Measurements from ENCODE around the gene BCKDHA.

The BCKDHA gene

DNA sequence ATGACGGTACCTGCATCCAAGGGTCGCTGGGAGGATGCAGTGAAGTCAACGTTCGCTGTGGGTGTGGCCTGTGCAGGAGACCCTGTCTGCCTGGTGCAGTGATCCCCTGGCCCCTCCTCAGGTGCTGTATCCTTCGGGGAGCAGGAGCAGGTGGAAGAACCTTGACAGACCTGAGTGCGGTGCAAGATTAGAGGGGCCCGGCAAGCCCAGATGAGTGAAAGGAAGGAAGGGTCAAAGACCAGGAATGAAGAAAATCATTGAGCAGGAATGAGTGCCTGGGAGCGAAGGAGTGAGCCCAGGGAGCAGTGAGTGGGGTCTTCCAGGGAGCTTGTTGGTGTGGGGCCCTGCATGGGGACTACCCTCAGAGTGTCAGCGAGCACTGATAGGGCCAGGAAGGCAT is 16.8 kb downstream of the BCKDHA start:
- no peak for TF ChIP-seq TARDBP (IDR thresholded peaks at IDR 0.05)
- CTCF ChIA-PET = no interaction called here
- POLR2A ChIA-PET = interaction anchor here (1.0 to 1.2 kb wide), 2 partner anchors 13 to 25 kb away, joined by 3 read pairs; partner anchors contain the start of gene B3GNT8
- DNase-seq (ENCODE audit: extremely low spot score) = no peak

DNA sequence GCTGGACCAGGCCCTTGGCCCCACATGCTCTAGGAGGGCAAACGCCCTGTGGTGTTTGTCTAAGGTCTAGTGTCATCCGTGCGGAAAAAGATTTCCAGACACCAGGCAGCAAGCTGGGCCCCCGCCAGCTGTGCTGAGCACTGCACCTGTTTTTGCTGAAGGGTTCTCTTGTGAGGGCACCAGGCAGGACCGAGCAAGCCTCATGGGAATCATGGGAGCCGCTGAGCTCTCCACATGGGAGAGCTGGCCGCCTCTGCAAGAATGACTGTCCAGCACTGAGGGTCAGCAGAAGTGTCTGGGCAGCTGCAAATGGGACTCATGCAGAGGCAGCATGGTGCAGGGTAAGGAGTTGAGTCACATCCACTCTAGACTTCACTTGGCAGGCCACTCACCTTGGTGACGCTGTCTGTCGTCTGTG is 17.5 kb downstream of the BCKDHA start:
- CTCF ChIA-PET = no interaction called here
- POLR2A ChIA-PET = interaction anchor here (1.0 to 1.2 kb wide), 2 partner anchors 12 to 24 kb away, joined by 3 read pairs; partner anchors contain the start of gene B3GNT8
- no peak for DNase-seq (ENCODE audit: extremely low spot score)
- no peak for TF ChIP-seq HDGF (IDR thresholded peaks at IDR 0.05; ENCODE audit: borderline replicate concordance)
- no peak for TF ChIP-seq BHLHE40 (IDR thresholded peaks at IDR 0.05; ENCODE audit: borderline replicate concordance)
- TF ChIP-seq SUZ12 (IDR thresholded peaks at IDR 0.05) = no peak
- TF ChIP-seq SP1 (IDR thresholded peaks at IDR 0.05) = no peak
- no peak for TF ChIP-seq ELF4 (IDR thresholded peaks at IDR 0.05)
- no peak for TF ChIP-seq L3MBTL2 (conservative IDR thresholded peaks at IDR 0.05)
- no peak for TF ChIP-seq CTBP1 (IDR thresholded peaks at IDR 0.05; ENCODE audit: borderline replicate concordance)
- TF ChIP-seq TARDBP (IDR thresholded peaks at IDR 0.05) = no peak
- TF ChIP-seq FOXA1 (IDR thresholded peaks at IDR 0.05) = no peak
- no peak for TF ChIP-seq LEF1 (IDR thresholded peaks at IDR 0.05; ENCODE audit: borderline replicate concordance)
- TF ChIP-seq, protein P1, sequence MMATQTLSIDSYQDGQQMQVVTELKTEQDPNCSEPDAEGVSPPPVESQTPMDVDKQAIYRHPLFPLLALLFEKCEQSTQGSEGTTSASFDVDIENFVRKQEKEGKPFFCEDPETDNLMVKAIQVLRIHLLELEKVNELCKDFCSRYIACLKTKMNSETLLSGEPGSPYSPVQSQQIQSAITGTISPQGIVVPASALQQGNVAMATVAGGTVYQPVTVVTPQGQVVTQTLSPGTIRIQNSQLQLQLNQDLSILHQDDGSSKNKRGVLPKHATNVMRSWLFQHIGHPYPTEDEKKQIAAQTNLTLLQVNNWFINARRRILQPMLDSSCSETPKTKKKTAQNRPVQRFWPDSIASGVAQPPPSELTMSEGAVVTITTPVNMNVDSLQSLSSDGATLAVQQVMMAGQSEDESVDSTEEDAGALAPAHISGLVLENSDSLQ (IDR thresholded peaks at IDR 0.05) = no peak
- no peak for TF ChIP-seq FOXM1 (IDR thresholded peaks at IDR 0.05; ENCODE audit: borderline replicate concordance)
- no peak for TF ChIP-seq FOXK2 (IDR thresholded peaks at IDR 0.05)
- TF ChIP-seq ARNT (IDR thresholded peaks at IDR 0.05) = no peak

DNA sequence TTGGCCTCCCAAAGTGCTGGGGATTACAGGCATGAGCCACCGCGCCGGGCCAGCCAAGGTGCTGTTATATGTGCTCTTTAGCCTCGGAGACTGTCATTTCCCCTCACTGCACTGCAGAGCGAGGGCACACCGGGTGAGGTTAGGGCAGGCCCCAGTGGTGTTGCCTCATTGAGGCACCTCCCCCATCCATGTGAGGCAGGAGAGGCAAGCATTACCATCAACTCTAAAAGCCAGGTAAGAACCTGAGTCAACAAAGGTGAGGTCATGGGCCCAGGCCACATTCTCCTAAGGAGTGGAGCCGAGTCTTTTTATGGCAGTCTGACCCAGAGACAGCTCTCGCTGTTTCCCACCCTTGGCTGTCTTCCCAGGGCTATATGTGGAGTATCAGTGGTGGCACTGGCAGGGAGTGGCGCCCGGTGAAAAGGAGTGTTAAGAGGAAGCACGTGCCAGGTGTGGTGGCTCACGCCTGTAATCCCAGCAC is 18.6 kb downstream of the BCKDHA start:
- ChIA-PET POLR2A (no interaction called here), CTCF (no interaction called here)
- no peak for TF ChIP-seq HDGF (IDR thresholded peaks at IDR 0.05; ENCODE audit: borderline replicate concordance)
- no peak for TF ChIP-seq L3MBTL2 (conservative IDR thresholded peaks at IDR 0.05)
- no peak for TF ChIP-seq BHLHE40 (IDR thresholded peaks at IDR 0.05; ENCODE audit: borderline replicate concordance)
- TF ChIP-seq, protein P1 (IDR thresholded peaks at IDR 0.05) = no peak
- no peak for TF ChIP-seq NFRKB (IDR thresholded peaks at IDR 0.05)
- TF ChIP-seq ELF4 (IDR thresholded peaks at IDR 0.05) = no peak
- TF ChIP-seq ARNT (IDR thresholded peaks at IDR 0.05) = no peak
- no peak for TF ChIP-seq FOXA1 (IDR thresholded peaks at IDR 0.05)
- no peak for TF ChIP-seq SP1 (IDR thresholded peaks at IDR 0.05)
- TF ChIP-seq FOXM1 (IDR thresholded peaks at IDR 0.05; ENCODE audit: borderline replicate concordance) = no peak
- no peak for TF ChIP-seq ZNF384 (IDR thresholded peaks at IDR 0.05)
- TF ChIP-seq TARDBP (IDR thresholded peaks at IDR 0.05) = no peak
- TF ChIP-seq LEF1 (IDR thresholded peaks at IDR 0.05; ENCODE audit: borderline replicate concordance) = no peak
- DNase-seq (ENCODE audit: extremely low spot score) = no peak

DNA sequence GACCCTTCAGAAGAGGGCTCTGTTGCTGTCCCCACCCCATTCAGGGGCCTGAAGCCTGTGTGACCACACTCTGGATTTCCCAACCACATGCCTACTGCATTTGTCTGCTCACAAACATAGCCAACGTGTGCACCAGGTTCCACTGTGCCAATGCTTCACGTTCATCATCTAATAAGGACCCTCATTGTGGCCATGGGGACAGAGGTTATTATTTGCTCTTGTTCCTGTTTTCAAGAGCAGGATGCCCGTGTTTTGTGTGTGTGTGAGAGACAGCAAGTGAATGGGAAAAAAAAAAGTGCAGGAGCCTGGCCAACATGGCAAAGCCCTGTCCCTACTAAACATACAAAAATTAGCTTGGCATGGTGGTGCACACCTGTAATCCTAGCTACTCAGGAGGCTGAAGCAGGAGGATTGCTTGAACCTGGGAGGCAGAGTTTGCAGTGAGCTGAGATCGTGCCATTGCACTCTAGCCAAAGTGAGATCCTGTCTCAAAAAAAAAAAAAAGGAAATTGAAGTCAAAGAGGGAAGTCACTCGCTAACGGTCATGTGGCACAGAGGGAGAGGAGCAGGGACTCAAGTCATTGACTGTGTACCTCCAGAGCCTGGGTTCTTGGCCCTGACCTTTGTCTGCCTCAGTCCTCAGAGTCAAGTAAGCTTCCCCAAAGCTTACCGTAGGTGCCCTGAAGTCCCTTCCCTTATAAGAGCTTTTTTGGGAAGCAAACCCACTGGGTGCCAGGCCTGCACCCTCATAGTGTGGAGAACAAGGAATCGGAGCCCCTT is 22.7 kb downstream of the BCKDHA start:
- ChIA-PET CTCF (interaction anchor here (0.6 kb wide), 1 partner anchor 565 kb away, joined by 7 read pairs; no protein-coding TSS in a partner anchor), POLR2A (interaction anchor here (2.1 kb wide), 1 partner anchor 19 kb away, joined by 7 read pairs; the partner anchor contains the start of gene DMAC2)
- no peak for DNase-seq (ENCODE audit: extremely low spot score)
- TF ChIP-seq ELF4 (IDR thresholded peaks at IDR 0.05) (no peak), HDGF (IDR thresholded peaks at IDR 0.05; ENCODE audit: borderline replicate concordance) (no peak), TARDBP (IDR thresholded peaks at IDR 0.05) (no peak), FOXK2 (IDR thresholded peaks at IDR 0.05) (no peak), L3MBTL2 (conservative IDR thresholded peaks at IDR 0.05) (no peak), SP1 (IDR thresholded peaks at IDR 0.05) (no peak)
- TF ChIP-seq, protein P1 (IDR thresholded peaks at IDR 0.05) = no peak

DNA sequence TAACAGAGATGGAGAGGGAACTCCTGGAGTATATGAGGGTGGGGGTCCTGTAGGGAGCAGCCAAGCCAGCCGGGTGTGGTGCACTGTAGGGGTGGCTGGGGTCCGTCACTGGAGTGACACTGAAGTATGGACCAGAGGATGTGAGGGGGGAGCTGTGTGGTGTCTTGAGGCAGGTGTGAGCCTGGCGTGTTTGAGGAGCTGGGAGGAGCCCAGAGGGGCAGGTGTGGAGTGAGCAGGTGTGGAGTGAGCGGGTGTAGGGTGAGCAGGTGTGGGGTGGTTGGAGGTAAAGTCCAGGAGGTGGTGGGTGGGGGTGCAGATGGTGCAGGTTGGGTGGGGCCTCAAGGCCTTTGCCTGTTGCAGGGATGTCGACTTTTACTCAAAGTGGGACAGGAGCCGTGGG is 23.7 kb downstream of the BCKDHA start:
- ChIA-PET POLR2A (no interaction called here), CTCF (no interaction called here)
- no peak for DNase-seq (ENCODE audit: extremely low spot score)
- TF ChIP-seq HDGF (IDR thresholded peaks at IDR 0.05; ENCODE audit: borderline replicate concordance) (no peak), FOXK2 (IDR thresholded peaks at IDR 0.05) (no peak), FOXM1 (IDR thresholded peaks at IDR 0.05; ENCODE audit: borderline replicate concordance) (no peak), ZNF384 (IDR thresholded peaks at IDR 0.05) (no peak), NFRKB (IDR thresholded peaks at IDR 0.05) (no peak), L3MBTL2 (conservative IDR thresholded peaks at IDR 0.05) (no peak), FOXA1 (IDR thresholded peaks at IDR 0.05) (no peak), BHLHE40 (IDR thresholded peaks at IDR 0.05; ENCODE audit: borderline replicate concordance) (no peak), TARDBP (IDR thresholded peaks at IDR 0.05) (no peak), SP1 (IDR thresholded peaks at IDR 0.05) (no peak), ELF4 (IDR thresholded peaks at IDR 0.05) (no peak), SUZ12 (IDR thresholded peaks at IDR 0.05) (no peak), ARNT (IDR thresholded peaks at IDR 0.05) (no peak)
- TF ChIP-seq, protein P1 (IDR thresholded peaks at IDR 0.05) = no peak
